ENCODE results near the gene CFAP53. TPM values are rescaled to one million over a fixed set of nuclear protein-coding genes. Genes with fewer than 3 reads are reported as not detected.
A peak's percentile ranks its signal among the peaks of the same experiment; 100 is the strongest.
"Not testable (repeated sequence)": the region's sequence is repeated elsewhere in the genome, so short reads cannot be mapped to it uniquely, and the experiment has no call there.

The CFAP53 gene
- polyA plus RNA-seq, 4 donors = 2.5 to 3.9 (median 3.5) TPM

- DNase-seq (ENCODE audit: low read depth in 4 of 4, low spot score in 3 of 4) = no peak
These were observed 7.7 kb upstream of the CFAP53 start for GRCh38 chr18:50274044-50274442.

- DNase-seq (ENCODE audit: low read depth in 4 of 4, low spot score in 3 of 4) = no peak
These were observed 7.1 kb upstream of the CFAP53 start for GRCh38 chr18:50273203-50274043.

GRCh38 chr18:50272568-50272967, 6.3 kb upstream of the CFAP53 start:
- DNase-seq (ENCODE audit: low read depth in 4 of 4, low spot score in 3 of 4) = no peak

- no peak for DNase-seq (ENCODE audit: low read depth in 4 of 4, low spot score in 3 of 4)
These were observed 1.9 kb upstream of the CFAP53 start for GRCh38 chr18:50268022-50268747.

- DNase-seq (ENCODE audit: low read depth in 4 of 4, low spot score in 3 of 4) = no peak
These were observed 3.3 kb downstream of the CFAP53 start for GRCh38 chr18:50262977-50263376.

- DNase-seq (ENCODE audit: low read depth in 4 of 4, low spot score in 3 of 4) = no peak
These were observed 15.4 kb downstream of the CFAP53 start for GRCh38 chr18:50250935-50251334.

GRCh38 chr18:50249576-50249975, 16.7 kb downstream of the CFAP53 start:
- DNase-seq (ENCODE audit: low read depth in 4 of 4, low spot score in 3 of 4) = no peak

GRCh38 chr18:50247561-50247960, 18.7 kb downstream of the CFAP53 start:
- DNase-seq (ENCODE audit: low read depth in 4 of 4, low spot score in 3 of 4) = no peak

- not testable (repeated sequence) for DNase-seq (ENCODE audit: low read depth in 4 of 4, low spot score in 3 of 4)
These were observed 24.5 kb downstream of the CFAP53 start for GRCh38 chr18:50241768-50242167.

- DNase-seq (ENCODE audit: low read depth in 4 of 4, low spot score in 3 of 4) = no peak
These were observed 26.2 kb downstream of the CFAP53 start for GRCh38 chr18:50240080-50240563.

- DNase-seq (ENCODE audit: low read depth in 4 of 4, low spot score in 3 of 4) = no peak
These were observed 33.9 kb downstream of the CFAP53 start for GRCh38 chr18:50232419-50232818.

- no peak for DNase-seq (ENCODE audit: low read depth in 4 of 4, low spot score in 3 of 4)
These were observed 34.7 kb downstream of the CFAP53 start for GRCh38 chr18:50231621-50232020.

GRCh38 chr18:50220249-50220648, 46.0 kb downstream of the CFAP53 start:
- DNase-seq (ENCODE audit: low read depth in 4 of 4, low spot score in 3 of 4) = not testable (repeated sequence)

- no peak for DNase-seq (ENCODE audit: low read depth in 4 of 4, low spot score in 3 of 4)
These were observed 47.7 kb downstream of the CFAP53 start for GRCh38 chr18:50218432-50219197.

- no peak for DNase-seq (ENCODE audit: low read depth in 4 of 4, low spot score in 3 of 4)
These were observed 57.0 kb downstream of the CFAP53 start for GRCh38 chr18:50209311-50209710.

GRCh38 chr18:50207722-50208121, 58.6 kb downstream of the CFAP53 start:
- no peak for DNase-seq (ENCODE audit: low read depth in 4 of 4, low spot score in 3 of 4)

- DNase-seq (ENCODE audit: low read depth in 4 of 4, low spot score in 3 of 4) = peak in 3 of 4 donors; percentile 52 to 53 (median 52)
These were observed 62.3 kb downstream of the CFAP53 start for GRCh38 chr18:50203801-50204604.

GRCh38 chr18:50201476-50202018, 64.7 kb downstream of the CFAP53 start:
- no peak for DNase-seq (ENCODE audit: low read depth in 4 of 4, low spot score in 3 of 4)

- DNase-seq (ENCODE audit: low read depth in 4 of 4, low spot score in 3 of 4) = no peak
These were observed 66.4 kb downstream of the CFAP53 start for GRCh38 chr18:50199921-50200320.

GRCh38 chr18:50199346-50199855, 66.9 kb downstream of the CFAP53 start:
- DNase-seq (ENCODE audit: low read depth in 4 of 4, low spot score in 3 of 4) = no peak
